Measurements from ENCODE around the gene ARVCF.

GRCh38 chr22:20028855-20029549 lies 12.4 kb upstream of the ARVCF start:
- TF ChIP-seq POLR2A (IDR thresholded peaks at IDR 0.05; ENCODE audit: low read depth, low read length) (no peak), POLR2AphosphoS5 (IDR thresholded peaks at IDR 0.05; ENCODE audit: low read depth, low read length) (no peak)
